GM21423 (cell line): ENCODE data around the gene HPSE2.

Source experiments
- ATAC-seq: cut with Tn5 transposase; IDR thresholded peaks from one replicate; pipeline ENCODE4 v1.9.1; 2021; ENCODE audit warnings: mild to moderate bottlenecking, moderate library complexity; ENCODE audit not compliant: unreplicated experiment

The HPSE2 gene

DNA sequence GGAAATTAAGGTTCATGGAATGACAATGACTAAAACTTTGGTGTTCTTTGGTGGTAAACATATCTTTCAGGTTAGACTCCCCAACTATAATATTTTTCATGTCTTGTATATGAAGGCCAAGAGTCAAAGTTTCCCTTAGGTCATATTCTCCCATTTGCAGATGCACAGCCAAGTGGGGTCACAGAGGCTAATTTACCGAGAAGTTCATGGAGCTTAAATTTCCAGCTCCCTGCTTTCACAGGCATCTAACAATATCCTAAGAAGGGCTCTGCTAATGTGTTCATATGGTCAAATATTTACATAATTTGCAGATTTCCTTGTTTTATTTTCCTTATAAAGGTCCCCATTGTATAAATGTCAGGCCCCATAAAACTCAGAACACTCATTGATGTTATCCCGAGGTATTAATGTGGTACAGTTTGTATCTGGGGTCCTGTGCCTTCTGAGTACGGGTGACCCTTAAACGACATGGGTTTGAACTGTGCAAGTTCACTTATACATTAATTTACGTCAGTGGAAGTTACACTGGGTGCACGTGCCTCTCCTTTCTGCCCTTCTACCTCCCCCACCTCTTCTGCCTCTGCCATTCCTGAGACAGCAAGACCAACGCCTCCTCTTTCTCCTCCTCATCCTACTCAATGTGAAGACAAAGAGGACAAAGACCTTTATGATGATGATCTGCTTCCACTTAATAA is 603.0 kb downstream of the HPSE2 start:
- ATAC-seq = no peak

DNA sequence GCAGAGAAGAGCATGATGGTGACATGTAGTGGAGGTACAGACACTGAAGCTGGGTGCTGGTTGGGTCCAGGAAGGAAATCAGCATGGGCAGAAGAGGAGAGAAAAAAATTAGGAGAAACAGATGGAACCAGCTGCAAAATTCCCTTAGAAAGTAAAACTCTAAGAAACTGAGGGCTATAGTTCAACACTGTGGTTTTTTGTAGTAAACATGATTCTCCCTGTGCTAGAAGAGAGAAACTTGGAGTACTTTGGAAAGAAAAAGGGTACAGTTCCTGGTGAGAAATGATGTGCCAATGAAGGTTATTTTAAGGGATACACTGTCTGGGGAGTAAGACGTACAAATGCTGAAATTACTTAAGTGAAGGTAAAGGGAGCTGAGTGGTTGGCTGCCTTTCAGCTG is 607.4 kb downstream of the HPSE2 start:
- ATAC-seq = no peak

DNA sequence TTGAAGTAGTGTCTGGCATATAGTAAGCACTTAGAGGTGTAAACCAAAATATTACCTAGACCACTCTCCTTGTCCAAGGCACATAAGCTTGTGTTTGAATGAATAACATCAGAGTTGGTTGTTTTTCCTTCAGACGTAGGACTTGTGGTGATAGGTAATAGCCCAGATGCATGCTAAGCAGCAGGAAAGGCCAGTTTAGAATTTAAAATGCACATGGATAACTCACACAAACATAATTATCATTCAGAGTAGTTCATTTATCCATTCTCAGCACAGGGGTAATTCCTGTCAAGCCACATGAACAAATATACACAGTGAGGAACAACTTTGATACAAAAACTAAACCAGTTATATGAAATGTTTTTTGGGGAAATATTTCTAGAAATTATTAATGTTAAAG is 607.9 kb downstream of the HPSE2 start:
- ATAC-seq = no peak

DNA sequence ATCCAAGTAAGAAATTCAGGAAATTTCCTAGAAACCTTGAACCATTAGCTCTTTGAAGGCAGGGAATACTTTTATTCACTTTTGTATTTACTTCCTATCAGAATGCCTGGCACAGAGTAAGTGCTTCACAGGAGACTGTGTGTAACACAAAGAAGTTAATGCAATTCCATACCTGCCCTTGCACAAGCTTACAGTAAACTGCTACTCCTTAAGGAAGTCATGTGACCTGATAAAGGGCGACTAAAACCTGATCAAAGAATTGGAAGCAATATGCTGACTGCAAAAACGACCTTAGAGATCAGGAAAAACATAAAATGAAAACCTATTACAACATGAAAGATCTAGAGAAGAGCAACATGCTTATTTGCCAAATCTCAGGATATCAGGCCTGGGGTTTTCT is 610.7 kb downstream of the HPSE2 start:
- ATAC-seq = no peak

DNA sequence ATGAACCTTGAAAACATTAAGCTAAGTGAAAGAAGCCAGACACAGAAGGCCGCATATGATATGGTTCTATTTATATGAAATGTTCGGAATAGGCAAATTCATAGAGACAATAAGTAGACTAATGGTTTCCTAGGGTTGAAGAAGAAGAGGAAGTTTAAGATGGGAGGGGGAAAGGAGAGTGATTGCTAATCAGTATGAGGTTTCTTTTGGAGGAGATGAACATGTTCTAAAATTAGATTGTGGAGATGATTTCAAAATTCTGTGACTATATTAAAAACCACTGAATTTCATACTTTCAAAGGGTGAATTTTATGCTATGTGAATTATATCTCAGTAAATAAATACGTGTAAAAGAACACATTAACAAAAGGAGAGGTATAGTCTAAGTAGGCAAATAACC is 612.5 kb downstream of the HPSE2 start:
- no peak for ATAC-seq

DNA sequence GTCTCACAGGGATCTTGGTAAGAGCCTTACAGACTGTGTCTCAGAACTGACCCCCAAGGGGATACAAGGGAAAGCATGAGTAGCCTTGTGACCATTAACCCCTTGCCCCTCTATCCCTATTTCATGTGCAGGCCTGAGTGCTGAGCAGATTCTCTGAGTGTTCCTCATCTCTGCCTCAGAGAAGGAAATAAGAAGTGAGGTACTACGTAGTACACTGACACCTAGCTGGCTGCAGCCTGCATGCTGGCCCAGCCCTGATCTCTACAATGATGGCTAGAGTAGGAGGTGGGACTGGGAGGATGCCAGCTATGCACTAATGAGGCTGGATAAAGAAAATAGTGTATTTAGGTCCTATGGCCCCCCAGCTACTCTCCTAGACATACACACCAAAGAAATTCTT is 614.0 kb downstream of the HPSE2 start:
- no peak for ATAC-seq

DNA sequence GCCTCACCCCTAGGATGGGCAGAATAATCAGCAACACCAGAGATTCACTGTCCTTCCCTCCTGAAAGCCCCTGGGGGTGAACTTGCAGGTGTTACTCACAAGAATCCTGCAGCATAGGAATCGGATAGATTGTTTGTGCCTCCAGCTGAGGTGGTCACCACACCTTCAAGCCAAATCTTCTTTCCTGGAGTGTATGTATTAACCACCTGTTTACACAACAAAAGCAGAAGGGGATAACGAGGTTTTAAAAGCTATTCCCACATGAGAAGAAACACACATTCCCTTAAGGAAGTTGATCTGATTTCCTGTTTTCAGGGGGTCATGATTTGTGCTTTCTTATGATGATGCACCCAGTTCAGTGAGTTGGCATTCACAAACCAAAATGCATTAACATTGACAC is 615.1 kb downstream of the HPSE2 start:
- ATAC-seq = no peak

DNA sequence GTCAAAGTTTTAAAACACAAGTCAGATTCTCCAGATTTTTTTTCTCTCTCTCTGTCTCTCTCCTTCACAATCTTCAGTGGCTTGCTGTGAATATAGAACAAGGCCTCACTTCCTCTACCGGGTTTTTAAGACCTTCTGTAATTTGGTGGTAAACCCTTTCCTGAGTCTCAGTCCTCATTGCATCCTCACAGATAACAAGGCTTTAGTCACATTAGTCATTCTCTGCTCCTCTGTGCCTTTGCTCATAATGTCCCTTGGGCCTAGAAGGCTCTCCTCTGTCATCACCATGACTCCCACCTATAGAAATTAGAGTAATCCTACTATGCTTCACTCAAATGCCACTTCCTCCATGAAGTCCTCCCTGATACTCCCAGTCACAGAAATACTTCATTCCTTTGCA is 616.2 kb downstream of the HPSE2 start:
- no peak for ATAC-seq

DNA sequence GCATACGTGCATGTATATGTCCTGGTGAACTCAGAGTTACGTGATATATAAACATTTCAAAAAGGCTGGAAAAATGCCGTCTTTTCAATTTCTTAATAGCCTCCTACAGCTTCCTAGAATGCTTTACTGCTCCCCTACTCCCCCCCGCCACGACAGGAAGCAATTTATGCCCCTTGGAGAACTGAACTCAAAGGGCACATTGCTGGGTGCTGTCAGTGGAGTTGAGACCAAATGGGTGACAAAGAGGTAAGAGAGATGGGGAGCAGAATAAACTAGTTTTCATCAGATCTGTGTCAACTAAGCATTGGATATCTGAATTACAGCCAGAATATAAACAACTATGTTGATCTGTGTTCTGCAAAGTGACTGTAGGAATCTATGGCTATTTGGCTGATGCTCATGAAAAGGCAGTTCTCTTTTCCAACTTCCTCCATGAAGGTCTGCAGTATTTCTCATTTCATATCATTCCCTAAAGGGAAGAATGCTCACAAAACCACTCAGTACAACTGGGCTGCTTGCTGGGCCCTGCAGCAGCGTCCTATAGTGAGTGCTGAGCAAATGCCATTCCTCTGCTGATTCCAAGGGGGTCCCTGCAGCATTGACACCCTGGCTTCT is 617.6 kb downstream of the HPSE2 start:
- ATAC-seq = no peak

DNA sequence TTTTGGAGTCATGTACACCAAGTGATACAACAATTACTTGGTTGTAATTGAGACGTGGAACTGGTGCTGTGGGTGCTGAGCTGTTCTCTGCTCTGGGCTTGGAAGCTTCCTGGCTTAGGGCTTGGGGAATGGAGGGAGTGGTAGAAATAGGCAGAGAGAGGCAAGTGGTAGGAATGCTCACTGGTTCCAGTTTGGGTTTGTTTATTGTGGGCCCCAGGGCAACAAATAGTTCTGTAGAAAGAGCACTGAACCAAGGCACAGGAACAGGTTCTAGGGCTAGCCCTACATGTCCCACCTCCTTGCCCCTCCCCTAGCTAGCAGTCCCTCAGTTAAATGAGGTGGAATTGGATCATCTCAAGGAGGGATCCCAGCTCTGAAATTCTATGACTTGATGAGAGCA is 622.2 kb downstream of the HPSE2 start:
- no peak for ATAC-seq

DNA sequence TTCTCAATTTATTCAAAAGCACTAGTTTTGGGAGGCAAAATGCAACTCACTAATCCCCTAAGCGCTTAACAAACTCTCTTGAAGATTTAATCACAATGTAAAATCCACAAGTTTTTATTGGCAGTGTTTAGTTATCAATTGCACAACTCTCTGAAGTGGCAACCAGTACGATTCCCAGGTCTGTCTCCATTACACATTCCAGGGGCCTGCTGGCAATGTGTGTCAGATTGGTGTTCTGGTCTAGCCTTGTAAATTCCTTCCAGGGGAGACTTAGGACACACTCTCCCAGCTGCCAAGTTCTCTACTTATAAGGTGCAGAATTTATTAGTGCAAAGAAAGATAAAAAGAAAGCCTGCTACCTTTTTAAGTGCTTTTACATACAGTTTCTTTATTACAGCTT is 624.2 kb downstream of the HPSE2 start:
- ATAC-seq = no peak

DNA sequence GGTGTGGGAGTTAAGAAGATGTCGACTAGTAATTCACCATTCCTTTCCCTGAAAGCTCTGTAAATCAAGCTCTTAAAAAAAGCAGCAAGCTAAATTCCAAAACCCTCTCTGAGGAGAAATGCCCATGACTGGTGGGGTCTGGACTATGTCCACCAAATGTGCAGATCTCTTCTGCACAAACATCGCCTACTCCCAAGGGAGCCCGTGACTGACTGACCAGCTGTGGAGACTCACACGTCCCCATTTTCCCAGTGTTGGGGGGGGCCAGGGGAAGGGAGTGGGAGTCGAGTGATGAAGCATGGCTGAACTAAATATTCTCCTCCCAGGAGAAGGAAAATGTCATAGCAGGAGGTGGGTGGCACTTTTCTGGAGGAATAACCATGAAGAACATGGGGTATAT is 624.8 kb downstream of the HPSE2 start:
- no peak for ATAC-seq

DNA sequence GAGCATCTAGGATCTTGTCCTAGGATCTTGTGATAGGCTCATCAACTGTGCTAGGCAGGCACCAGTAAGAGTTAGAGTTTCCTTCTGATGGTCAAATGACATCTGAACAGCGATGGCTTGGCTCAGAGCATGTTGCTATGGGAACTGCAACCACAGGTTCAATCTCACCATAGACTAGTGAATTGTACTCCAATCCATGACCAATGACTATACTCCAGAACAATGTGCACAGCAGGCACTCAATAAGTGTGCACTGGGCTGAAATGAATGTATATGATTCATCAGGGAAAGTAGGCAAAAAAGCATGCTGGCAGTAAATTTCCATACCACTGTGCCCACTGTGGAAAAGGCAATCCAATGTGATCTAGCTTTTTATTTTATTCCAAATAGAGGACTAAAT is 625.4 kb downstream of the HPSE2 start:
- no peak for ATAC-seq

DNA sequence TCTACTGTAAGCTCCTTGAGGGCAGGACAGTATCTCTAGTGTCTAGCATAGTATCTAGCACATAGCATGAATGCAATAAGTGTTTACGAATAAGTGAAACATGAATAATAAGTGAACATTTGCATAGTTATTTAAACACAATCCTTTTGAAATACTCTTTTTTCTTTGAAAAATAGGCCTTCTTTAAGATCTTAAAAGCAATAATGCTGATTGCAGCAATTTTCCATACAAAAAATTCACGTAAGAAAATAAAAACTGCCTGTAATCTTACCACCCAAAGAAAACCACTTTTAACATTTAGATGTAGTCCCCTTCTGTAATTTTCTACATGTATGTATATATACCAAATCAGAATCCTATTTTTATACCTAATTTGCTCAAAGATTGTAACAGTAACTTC is 626.4 kb downstream of the HPSE2 start:
- no peak for ATAC-seq

DNA sequence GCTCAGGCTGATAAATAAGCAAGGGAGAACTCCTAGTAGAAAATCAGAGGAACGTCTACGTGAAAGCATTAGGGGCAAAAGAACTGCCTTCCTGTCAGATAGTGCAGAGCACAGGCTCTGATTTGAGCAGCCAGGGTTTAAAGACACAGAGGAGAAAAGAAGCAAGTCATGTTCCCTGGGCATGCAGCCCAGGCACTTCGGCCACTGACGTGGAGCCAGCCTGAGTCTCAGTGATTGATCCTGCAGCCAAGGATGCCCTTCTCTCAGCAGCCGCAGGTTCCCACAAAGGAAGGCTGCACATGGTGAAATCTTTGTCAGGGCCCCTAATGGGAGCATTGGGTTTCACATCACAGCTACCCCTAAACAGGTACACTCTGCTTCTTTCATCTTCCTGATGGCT is 627.2 kb downstream of the HPSE2 start:
- no peak for ATAC-seq

DNA sequence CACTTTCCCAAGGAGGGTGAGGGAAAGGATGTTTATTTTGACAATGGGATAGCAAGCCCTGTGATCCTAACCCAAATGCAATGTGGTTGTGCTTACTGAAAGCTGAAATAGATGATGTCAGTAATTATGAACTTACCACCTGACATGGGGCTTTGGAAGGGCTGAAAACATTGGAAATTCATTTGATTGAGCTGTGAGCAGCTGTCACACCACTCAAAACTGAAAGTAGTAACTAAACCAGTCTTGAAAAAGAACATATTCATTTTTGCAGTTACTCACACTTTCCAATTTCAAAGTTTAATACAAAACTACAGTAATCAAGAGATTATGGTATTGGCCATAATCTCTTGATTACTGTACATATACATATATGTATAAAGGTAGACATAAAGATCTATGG is 633.4 kb downstream of the HPSE2 start:
- ATAC-seq = no peak

DNA sequence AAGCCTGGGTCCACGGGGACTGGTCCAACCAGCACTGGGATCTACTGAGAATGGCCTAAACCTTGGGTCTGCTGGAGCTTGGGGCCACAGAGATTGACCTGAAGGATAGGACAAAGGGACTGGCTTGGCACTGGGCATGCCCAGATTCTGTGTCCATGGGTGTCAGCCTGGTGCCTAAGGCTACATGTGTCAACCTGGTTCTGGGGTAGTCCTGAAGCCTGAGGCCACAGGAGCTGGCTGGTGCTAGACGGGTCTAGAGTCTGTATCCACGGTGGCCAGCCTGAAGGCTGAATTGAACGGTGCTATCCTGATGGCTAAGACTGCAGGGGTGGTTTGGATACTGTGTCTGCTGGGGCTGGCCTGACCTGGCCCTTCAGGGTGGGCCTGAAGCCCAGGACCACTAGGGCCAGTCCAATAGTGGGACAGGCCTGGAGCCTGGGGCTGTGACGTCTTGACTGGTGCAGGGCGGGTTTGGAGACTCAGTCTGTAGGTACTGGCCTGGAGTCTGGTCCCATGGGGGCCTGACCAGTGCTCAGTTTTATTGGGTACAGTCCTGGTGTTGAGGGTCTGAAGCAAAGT is 636.5 kb downstream of the HPSE2 start:
- no peak for ATAC-seq

DNA sequence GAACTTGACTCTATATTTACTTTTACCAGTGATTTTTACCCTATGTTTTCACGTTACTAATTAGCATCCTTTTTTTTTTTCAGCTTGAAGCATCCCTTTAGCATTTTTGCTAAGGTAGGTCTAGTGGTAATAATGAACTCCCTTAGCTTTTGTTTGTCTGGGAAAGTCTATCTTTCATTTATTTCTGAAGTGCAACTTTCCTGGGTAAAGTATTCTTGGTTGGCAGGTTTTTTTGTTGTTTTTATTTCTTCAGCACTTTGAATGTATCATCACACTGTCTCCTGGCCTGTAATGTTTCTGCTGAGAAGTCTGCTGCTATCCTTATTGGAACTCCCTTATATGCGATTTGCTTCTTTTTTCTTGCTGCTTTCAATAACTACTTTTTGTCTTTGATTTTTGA is 639.2 kb downstream of the HPSE2 start:
- ATAC-seq = no peak

DNA sequence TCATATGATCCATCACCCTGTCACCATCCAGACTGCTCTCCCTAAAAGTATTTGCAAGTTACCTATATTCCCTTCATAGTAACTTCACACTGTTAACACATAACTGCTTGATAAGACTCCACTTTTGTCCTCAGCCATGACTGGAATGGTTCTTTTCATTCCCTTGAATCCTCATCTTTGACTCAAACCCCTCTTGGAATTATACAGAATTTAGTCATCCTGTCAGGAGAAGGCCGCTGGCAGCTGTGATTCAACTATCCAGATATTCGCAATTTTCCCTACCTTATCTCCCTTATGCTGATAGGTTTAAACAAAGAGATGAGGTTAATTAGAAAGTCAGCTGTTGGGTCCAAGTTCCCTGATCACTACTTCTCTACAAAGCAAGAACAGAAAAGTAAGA is 646.0 kb downstream of the HPSE2 start:
- ATAC-seq = no peak

DNA sequence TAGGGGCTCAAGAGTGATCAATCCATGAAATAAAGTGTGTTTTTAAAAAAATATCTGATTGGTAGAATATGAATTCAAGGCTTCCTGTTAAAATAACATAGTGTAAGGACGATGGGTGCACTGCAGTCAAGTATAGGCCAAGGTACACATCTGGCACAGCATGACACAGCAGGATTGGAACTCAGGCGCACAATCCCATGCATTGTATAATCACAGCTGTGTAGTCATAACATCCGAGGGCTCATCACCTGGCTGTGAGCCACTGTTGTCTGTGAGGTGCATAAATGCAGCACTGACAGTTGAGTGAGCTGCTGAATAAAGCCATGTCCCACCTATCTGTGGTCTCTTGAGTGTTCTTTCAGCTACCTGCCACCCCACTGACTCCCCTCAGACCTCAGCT is 646.6 kb downstream of the HPSE2 start:
- ATAC-seq = no peak

DNA sequence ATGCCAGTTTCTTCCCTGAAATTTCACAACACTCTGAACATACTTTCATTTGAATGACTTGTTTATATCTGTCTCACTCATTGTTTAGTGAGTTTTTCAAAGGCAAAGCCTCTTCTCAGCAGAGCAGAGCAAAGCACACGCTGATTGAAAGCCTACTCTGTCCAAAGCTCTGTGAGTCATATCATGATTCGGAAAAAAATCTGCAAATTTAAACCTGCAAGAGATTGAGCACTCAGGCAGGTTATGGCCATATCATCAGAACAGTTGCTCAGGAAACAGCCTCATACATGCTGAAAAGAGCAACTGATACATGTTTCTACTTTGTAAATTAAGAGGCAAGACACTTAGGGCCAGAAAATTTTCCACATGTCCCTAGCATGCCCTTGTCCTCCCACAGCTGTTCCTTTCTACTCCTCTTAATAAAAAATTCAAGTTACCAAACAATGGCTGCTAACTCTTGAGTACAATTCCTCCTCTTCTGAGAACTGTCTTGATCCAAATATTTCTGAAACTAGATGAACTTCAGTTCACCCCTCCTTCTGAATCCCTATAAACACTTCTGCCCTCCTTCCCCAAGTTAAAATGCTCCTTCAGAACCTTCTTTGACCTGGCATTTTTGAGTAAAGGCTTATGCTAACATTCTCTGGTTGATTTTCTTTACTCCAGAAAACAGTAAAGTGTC is 648.4 kb downstream of the HPSE2 start:
- no peak for ATAC-seq

DNA sequence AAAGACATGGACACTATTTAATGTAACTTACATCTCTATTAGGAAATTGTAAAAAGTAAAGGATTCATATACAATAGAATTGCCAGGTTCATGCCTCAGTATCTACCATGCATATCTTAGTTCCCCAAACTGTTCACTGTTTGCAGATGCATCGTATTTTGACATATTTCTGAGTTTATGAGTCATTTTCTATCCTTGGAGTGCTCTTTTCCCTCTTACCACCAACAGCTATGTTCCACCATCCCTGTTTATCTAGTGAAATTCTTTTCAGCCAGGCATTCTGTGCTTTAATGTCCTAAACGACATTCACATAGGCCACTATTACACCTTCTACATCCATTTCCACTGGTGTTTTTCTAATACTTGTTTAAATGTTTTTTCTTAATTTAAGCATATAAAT is 649.6 kb downstream of the HPSE2 start:
- no peak for ATAC-seq
